UCSD-AML1 (cell line): ENCODE results near the gene WNT6.
A peak's percentile ranks its signal among the peaks of the same experiment; 100 is the strongest.

Experiments
- DNase-seq: peaks from one replicate; lab custom pipeline; 2025; ENCODE audit not compliant: unreplicated experiment; lab: John Stamatoyannopoulos, UW

WNT6 gene

GRCh38 chr2:218859556-218859987, at the start of gene WNT6:
Gene WNT6 (plus strand): TSS chr2:218859805. CDS start chr2:218860038, 233 bp downstream.
- no peak for DNase-seq

GRCh38 chr2:218810256-218810655, 49.3 kb upstream of the WNT6 start:
- no peak for DNase-seq

- DNase-seq: peak; percentile 16
Measured at GRCh38 chr2:218811382-218811781, 48.2 kb upstream of the WNT6 start.

- no peak for DNase-seq
Measured at GRCh38 chr2:218812096-218812815, 47.3 kb upstream of the WNT6 start.

GRCh38 chr2:218812861-218813260, 46.7 kb upstream of the WNT6 start:
- DNase-seq: no peak

- no peak for DNase-seq
Measured at GRCh38 chr2:218813771-218814460, 45.7 kb upstream of the WNT6 start.

GRCh38 chr2:218814540-218815243, 44.9 kb upstream of the WNT6 start:
- DNase-seq: no peak

GRCh38 chr2:218815244-218815637, 44.4 kb upstream of the WNT6 start:
- no peak for DNase-seq

GRCh38 chr2:218815649-218816048, 44.0 kb upstream of the WNT6 start:
- DNase-seq: no peak

GRCh38 chr2:218816561-218817011, 43.0 kb upstream of the WNT6 start:
- DNase-seq: no peak

GRCh38 chr2:218819093-218819492, 40.5 kb upstream of the WNT6 start:
- no peak for DNase-seq

GRCh38 chr2:218820746-218821369, 38.7 kb upstream of the WNT6 start:
- DNase-seq: no peak

GRCh38 chr2:218821605-218822211, 37.9 kb upstream of the WNT6 start:
- no peak for DNase-seq

GRCh38 chr2:218822622-218823021, 37.0 kb upstream of the WNT6 start:
- DNase-seq: no peak

GRCh38 chr2:218823196-218823855, 36.3 kb upstream of the WNT6 start:
- no peak for DNase-seq

GRCh38 chr2:218824004-218824403, 35.6 kb upstream of the WNT6 start:
- DNase-seq: no peak

GRCh38 chr2:218826791-218827190, 32.8 kb upstream of the WNT6 start:
- DNase-seq: no peak

- DNase-seq: no peak
Measured at GRCh38 chr2:218827701-218828476, 31.7 kb upstream of the WNT6 start.

GRCh38 chr2:218828477-218828778, 31.2 kb upstream of the WNT6 start:
- no peak for DNase-seq
